ENCODE results near the gene RASSF5. TPM values are rescaled to one million over a fixed set of nuclear protein-coding genes. Genes with fewer than 3 reads are reported as not detected.

RASSF5 gene
- total and polyA plus RNA-seq, 9 of the 15 experiments (the other 6 are each of a cell fraction or from before 2014, with no cell fraction given) = 6.1 to 41.0 (median 25.2) TPM

DNA sequence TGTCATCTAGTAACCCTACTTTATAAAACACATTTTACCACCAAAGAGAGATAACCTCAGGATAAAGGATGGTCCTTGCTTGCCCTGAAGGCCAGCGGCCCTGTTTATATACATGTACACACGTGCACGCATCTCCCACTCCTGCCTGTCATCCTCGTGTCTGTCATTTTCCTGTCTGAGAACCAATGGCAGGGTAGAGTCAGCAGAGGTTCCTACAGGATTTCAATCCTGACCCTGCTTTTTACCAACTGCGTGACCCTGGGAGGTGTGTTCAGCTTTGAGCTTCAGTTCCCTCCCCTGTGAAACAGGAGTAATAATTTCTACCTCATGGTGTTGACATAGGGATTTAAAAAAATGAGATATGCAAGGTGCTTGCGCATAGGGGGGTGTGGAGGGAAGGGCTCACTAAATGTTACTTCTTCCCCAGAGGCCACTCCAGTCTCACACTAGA is 12.3 kb upstream of the RASSF5 start (continued):
- TF ChIP-seq MEIS2 (IDR thresholded peaks at IDR 0.05; ENCODE audit: partially characterized antibody) = peak; percentile 48
- peak; percentile 88 to 99 for TF ChIP-seq FOXA3 (CRISPR knock-in tag; conservative IDR thresholded peaks at IDR 0.05 in 1 of 2, IDR thresholded peaks at IDR 0.05 in 1 of 2)
- no peak for TF ChIP-seq GTF2E2 (tag; IDR thresholded peaks at IDR 0.05)
- TF ChIP-seq, protein P1, sequence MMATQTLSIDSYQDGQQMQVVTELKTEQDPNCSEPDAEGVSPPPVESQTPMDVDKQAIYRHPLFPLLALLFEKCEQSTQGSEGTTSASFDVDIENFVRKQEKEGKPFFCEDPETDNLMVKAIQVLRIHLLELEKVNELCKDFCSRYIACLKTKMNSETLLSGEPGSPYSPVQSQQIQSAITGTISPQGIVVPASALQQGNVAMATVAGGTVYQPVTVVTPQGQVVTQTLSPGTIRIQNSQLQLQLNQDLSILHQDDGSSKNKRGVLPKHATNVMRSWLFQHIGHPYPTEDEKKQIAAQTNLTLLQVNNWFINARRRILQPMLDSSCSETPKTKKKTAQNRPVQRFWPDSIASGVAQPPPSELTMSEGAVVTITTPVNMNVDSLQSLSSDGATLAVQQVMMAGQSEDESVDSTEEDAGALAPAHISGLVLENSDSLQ (IDR thresholded peaks at IDR 0.05) = peak; percentile 59
- 0 out of 2 replicates have a peak, but pooled peaks have one; percentile 27 for TF ChIP-seq L3MBTL2 (IDR thresholded peaks at IDR 0.05)
- TF ChIP-seq, protein P2, sequence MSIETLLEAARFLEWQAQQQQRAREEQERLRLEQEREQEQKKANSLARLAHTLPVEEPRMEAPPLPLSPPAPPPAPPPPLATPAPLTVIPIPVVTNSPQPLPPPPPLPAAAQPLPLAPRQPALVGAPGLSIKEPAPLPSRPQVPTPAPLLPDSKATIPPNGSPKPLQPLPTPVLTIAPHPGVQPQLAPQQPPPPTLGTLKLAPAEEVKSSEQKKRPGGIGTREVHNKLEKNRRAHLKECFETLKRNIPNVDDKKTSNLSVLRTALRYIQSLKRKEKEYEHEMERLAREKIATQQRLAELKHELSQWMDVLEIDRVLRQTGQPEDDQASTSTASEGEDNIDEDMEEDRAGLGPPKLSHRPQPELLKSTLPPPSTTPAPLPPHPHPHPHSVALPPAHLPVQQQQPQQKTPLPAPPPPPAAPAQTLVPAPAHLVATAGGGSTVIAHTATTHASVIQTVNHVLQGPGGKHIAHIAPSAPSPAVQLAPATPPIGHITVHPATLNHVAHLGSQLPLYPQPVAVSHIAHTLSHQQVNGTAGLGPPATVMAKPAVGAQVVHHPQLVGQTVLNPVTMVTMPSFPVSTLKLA (conservative IDR thresholded peaks at IDR 0.05) = peak; percentile 41 to 52; a peak in 3 of 4 replicates
- no peak for TF ChIP-seq NFYB (IDR thresholded peaks at IDR 0.05; ENCODE audit: extremely low read depth, insufficient read length)
- TF ChIP-seq NRF1 (conservative IDR thresholded peaks at IDR 0.05 in 1 of 2, IDR thresholded peaks at IDR 0.05 in 1 of 2) = peak; percentile 69 to 73

All from K562 (cell line).